Ovary (tissue), 9 donors: Measurements from ENCODE around the gene ESM1. TPM values are rescaled to one million over a fixed set of nuclear protein-coding genes. Genes with fewer than 3 reads are reported as not detected.

ENCODE experiments used
- DNase-seq, 5 donors: peaks; one replicate each; pipeline ENCODE4 v3.0.0-alpha.2; 2019 to 2020
- H3K27ac ChIP-seq, 2 donors: fragments of 200-600 bp; one replicate each; pipeline versions ENCODE4 v1.5.1 to v1.8.0; 2019 to 2022
- H3K27me3 ChIP-seq: fragments of 200-600 bp; one replicate; pipeline ENCODE4 v1.8.0; 2022
- H3K36me3 ChIP-seq: fragments of 200-600 bp; sonication (generic); one replicate; pipeline ENCODE4 v1.5.1; 2019
- H3K4me1 ChIP-seq: one replicate; pipeline ENCODE4 v1.8.1; 2013; ENCODE audit warnings: mild to moderate bottlenecking, moderate library complexity; ENCODE audit not compliant: insufficient read depth
- H3K4me3 ChIP-seq: fragments of 200-600 bp; sonication (generic); one replicate; pipeline ENCODE4 v1.5.1; 2017
- H3K9me3 ChIP-seq, 2 donors: fragments of 200-600 bp in 1 of 2; sonication (generic) in 1 of 2; one replicate each; pipeline versions ENCODE4 v1.5.1 to v1.8.1; 2013 to 2019; ENCODE audit warnings: mild to moderate bottlenecking in 1 of 2, moderate library complexity in 1 of 2
- CTCF ChIP-seq, 3 donors: fragments of 450-650 bp in 2 of 3; fragments of 200-600 bp in 1 of 3; IDR thresholded peaks; one replicate each; pipeline versions ENCODE4 v1.5.1 to v1.8.0; 2016 to 2022; ENCODE audit warnings: antibody characterized with exemption in 3 of 3, mild to moderate bottlenecking in 1 of 3
- EP300 ChIP-seq: sonication (generic); formaldehyde crosslinking; IDR thresholded peaks from one replicate; pipeline ENCODE4 v1.6.1; 2017; ENCODE audit warnings: antibody characterized with exemption
- POLR2A ChIP-seq: fragments of 450-650 bp; IDR thresholded peaks from one replicate; pipeline ENCODE4 v1.6.1; 2017; ENCODE audit warnings: antibody characterized with exemption, mild to moderate bottlenecking, moderate library complexity
- WGBS, 3 donors: extraction: QIAGEN DNeasy Blood & Tissue Kit in 1 of 3; methylation state at CpG; one replicate each; pipeline versions ENCODE4 v1.1.5 to v1.1.7; 2013 to 2017; 5-methylcytosine and 5-hydroxymethylcytosine counted together
- intact Hi-C, 4 donors: fragments of 100-400 bp; cut with DNase I; formaldehyde crosslinking; loops; one replicate each; pipeline versions ENCODE4 v1.11.0 to v1.15.1; 2022 to 2023
- polyA plus RNA-seq, 2 donors: library from polyadenylated mRNA; stranded (reverse); fragments of 200-250 nt in 1 of 2; fragments of 350-450 nt in 1 of 2; fragmentation: Illumina TruSeq in 1 of 2; extraction: RNeasy Lipid Tissue Mini Kit (QIAGEN cat#74804) in 1 of 2; gene quantifications; one replicate each; pipeline ENCODE4 v1.2.3, GENCODE V29; 2013 to 2014
- total RNA-seq, 7 donors: library from RNA; depleted of rRNA in 2 of 7; stranded (reverse); fragments of >200 nt in 2 of 7; fragmentation: NEBNext Ultra II Directional in 3 of 7; extraction: Animal tissue kit (Norgen Biotek cat#: 25700) in 3 of 7; gene quantifications; one replicate each; pipeline versions ENCODE4 v1.1.0 to v1.2.4, GENCODE V29; 2016 to 2023
- donor health status: DM: no; HTN: no; CAD: no; lungs with moderate emphysema.
- donor health status: DM: no; HTN: no; CAD: no.
- donor health status: Bipolar disorder and iron deficiency.
- donor health status: DM: yes; HTN: yes; CAD: no.
- donor health status: DM: no; HTN: no; CAD: no.
- donor health status: DM: yes; HTN: yes; CAD: no.

ESM1 gene
- total and polyA plus RNA-seq, 9 donors, result 0.10 to 1.5 (median 0.35) TPM; not detected in 3

- Histone ChIP-seq H3K36me3 (no peaks in the 10 kb centered on the region), H3K27me3 (no peaks in the 10 kb centered on the region), H3K4me1 (no peaks in the 10 kb centered on the region), H3K9me3 (no peaks in the 10 kb centered on the region), H3K27ac (no peak overlapping the region), H3K4me3 (no peak overlapping the region)
- TF ChIP-seq EP300 (no peak), CTCF (IDR thresholded peaks at IDR 0.05) (no peak), POLR2A (no peak)
- no peak for DNase-seq
- intact Hi-C loops, result no loop called here
These were observed 21.0 kb downstream of the ESM1 start for GRCh38 chr5:54964405-54964804.

- intact Hi-C loops, result no loop called here
- H3K9me3 ChIP-seq, result no peaks in the 10 kb centered on the region
- TF ChIP-seq CTCF (IDR thresholded peaks at IDR 0.05), result no peak
- TF ChIP-seq EP300, result no peak
- TF ChIP-seq POLR2A, result no peak
- 63 to 67% (median 66%) methylated on average over 6 of the region's 6 CpGs for WGBS, 3 donors
- no peak overlapping the region for H3K27ac ChIP-seq
- no peak overlapping the region for H3K4me3 ChIP-seq
- no peaks in the 10 kb centered on the region for H3K27me3 ChIP-seq
- no peaks in the 10 kb centered on the region for H3K36me3 ChIP-seq
- DNase-seq, result no peak
- H3K4me1 ChIP-seq, result no peaks in the 10 kb centered on the region
These were observed 25.5 kb downstream of the ESM1 start for GRCh38 chr5:54959673-54960418.

- Histone ChIP-seq H3K9me3 (no peaks in the 10 kb centered on the region), H3K4me3 (no peak overlapping the region), H3K4me1 (no peaks in the 10 kb centered on the region), H3K36me3 (no peaks in the 10 kb centered on the region), H3K27ac (no peak overlapping the region), H3K27me3 (no peaks in the 10 kb centered on the region)
- no peak for DNase-seq
- intact Hi-C loops, result no loop called here
- TF ChIP-seq EP300 (no peak), CTCF (IDR thresholded peaks at IDR 0.05) (no peak), POLR2A (no peak)
These were observed 28.5 kb downstream of the ESM1 start for GRCh38 chr5:54956922-54957321.

GRCh38 chr5:54947187-54947586 lies 38.2 kb downstream of the ESM1 start:
- no peaks in the 10 kb centered on the region for H3K4me1 ChIP-seq
- no peak for DNase-seq
- H3K4me3 ChIP-seq, result no peak overlapping the region
- H3K9me3 ChIP-seq, result no peaks in the 10 kb centered on the region
- H3K27ac ChIP-seq, result no peak overlapping the region
- 32 to 43% (median 39%) methylated on average over 1 of the region's 1 CpG for WGBS, 3 donors
- no peaks in the 10 kb centered on the region for H3K36me3 ChIP-seq
- intact Hi-C loops, result no loop called here
- H3K27me3 ChIP-seq, result no peaks in the 10 kb centered on the region
- TF ChIP-seq EP300, result no peak
- no peak for TF ChIP-seq POLR2A
- TF ChIP-seq CTCF (IDR thresholded peaks at IDR 0.05), result no peak
